Panc1 (cell line): Measurements from ENCODE around the gene NUPR1. TPM values are rescaled to one million over a fixed set of nuclear protein-coding genes. Genes with fewer than 3 reads are reported as not detected.

ENCODE experiments used
- ATAC-seq: fragments of 200-7000 bp; cut with Tn5 transposase; 2 replicates; pipeline ENCODE4 v1.9.1; 2020; ENCODE audit warnings: mild to moderate bottlenecking, moderate library complexity
- BruUV-seq: library from RNA; stranded (reverse); fragments of 400-500 nt; replicated peaks from 2 replicates; lab custom pipeline; 2021; lab: Mats Ljungman, UMichigan
- CTCF ChIA-PET: fragments of 300-600 bp; sonication (Branson Sonifier 250); formaldehyde crosslinking; loops from one replicate; lab custom pipeline; 2022; ENCODE audit warnings: antibody characterized with exemption; lab: Charles Lee
- POLR2A ChIA-PET: fragments of 300-600 bp; sonication (Branson Sonifier 250); formaldehyde crosslinking; loops from one replicate; lab custom pipeline; 2022; ENCODE audit warnings: antibody characterized with exemption; lab: Charles Lee
- DNase-seq: peaks from one replicate; pipeline ENCODE4 v3.0.0-alpha.2; 2010; ENCODE audit warnings: low read depth, low spot score
- H3K27ac ChIP-seq: 2 replicates; pipeline ENCODE4 v1.5.1; 2011; ENCODE audit warnings: mild to moderate bottlenecking, low read length, inconsistent platforms
- H3K27me3 ChIP-seq: fragments of 200-500 bp; sonication (Bioruptor generic); 2 replicates; pipeline ENCODE4 v1.6.0; 2014; ENCODE audit warnings: low read length, inconsistent platforms; ENCODE audit not compliant: control insufficient read depth, insufficient read depth
- H3K36me3 ChIP-seq: fragments of 200-500 bp; sonication (Bioruptor generic); 2 replicates; pipeline ENCODE4 v1.5.1; 2014; ENCODE audit warnings: inconsistent platforms, mild to moderate bottlenecking, low read length, moderate library complexity; ENCODE audit not compliant: control insufficient read depth, insufficient read depth
- H3K4me1 ChIP-seq: 2 replicates; pipeline ENCODE4 v1.5.1; 2011; ENCODE audit warnings: inconsistent platforms, mild to moderate bottlenecking, low read length, moderate library complexity; ENCODE audit not compliant: control insufficient read depth, insufficient read depth
- H3K4me3 ChIP-seq, 2 experiments: 2 replicates each; pipeline ENCODE4 v1.5.1; 2011 to 2012; ENCODE audit warnings: low read depth in 2 of 2, low read length in 2 of 2, mild to moderate bottlenecking in 2 of 2, inconsistent platforms in 1 of 2, moderate library complexity in 1 of 2
- H3K9me3 ChIP-seq: fragments of 200-500 bp; sonication (Bioruptor generic); 2 replicates; pipeline ENCODE4 v1.5.1; 2014; ENCODE audit warnings: low read depth, mild to moderate bottlenecking, inconsistent platforms, low read length, moderate library complexity; ENCODE audit not compliant: control insufficient read depth, insufficient read depth
- POLR2AphosphoS5 ChIP-seq: IDR thresholded peaks from 2 replicates; pipeline ENCODE4 v1.6.1; 2012; ENCODE audit warnings: mild to moderate bottlenecking, low read depth, low read length, moderate library complexity
- SIN3A ChIP-seq: IDR thresholded peaks from 2 replicates; pipeline ENCODE4 v1.6.1; 2012; ENCODE audit warnings: low read depth, mild to moderate bottlenecking, low read length, moderate library complexity, borderline replicate concordance; ENCODE audit not compliant: insufficient read depth
- TCF7L2 ChIP-seq: IDR thresholded peaks from 2 replicates; pipeline ENCODE4 v1.6.1; 2011; ENCODE audit warnings: mild to moderate bottlenecking, low read depth, low read length, inconsistent platforms
- in situ Hi-C: cut with HindIII; loops from 2 replicates; pipeline ENCODE4 v1.10.0; 2016; ENCODE audit warnings: low sequenced_read_pairs, low pct_unique_long_range_greater_than_20kb
- intact Hi-C: fragments of 100-400 bp; cut with micrococcal nuclease; formaldehyde crosslinking; loops from one replicate; pipeline ENCODE4 v1.10.0; 2022; ENCODE audit not compliant: unreplicated experiment
- total RNA-seq: library from RNA; stranded (reverse); gene quantifications from one replicate; pipeline ENCODE4 v1.2.1, GENCODE V29; 2021; ENCODE audit not compliant: unreplicated experiment
- TF ChIP-seq, protein P1 (sequence below), 2 experiments: IDR thresholded peaks; 2 replicates each; pipeline ENCODE4 v1.6.1; 2011 to 2012; ENCODE audit warnings: low read depth in 2 of 2, control low read depth in 1 of 2, low read length in 1 of 2, mild to moderate bottlenecking in 1 of 2, moderate library complexity in 1 of 2; ENCODE audit not compliant: insufficient read depth in 1 of 2
- TF ChIP-seq, protein P2 (sequence below): fragments of 450-650 bp; IDR thresholded peaks from 2 replicates; pipeline ENCODE4 v1.5.1; 2017; ENCODE audit warnings: mild to moderate bottlenecking

Gene NUPR1
- total RNA-seq, 1 experiment from 2014 or later: 79.7 TPM

DNA sequence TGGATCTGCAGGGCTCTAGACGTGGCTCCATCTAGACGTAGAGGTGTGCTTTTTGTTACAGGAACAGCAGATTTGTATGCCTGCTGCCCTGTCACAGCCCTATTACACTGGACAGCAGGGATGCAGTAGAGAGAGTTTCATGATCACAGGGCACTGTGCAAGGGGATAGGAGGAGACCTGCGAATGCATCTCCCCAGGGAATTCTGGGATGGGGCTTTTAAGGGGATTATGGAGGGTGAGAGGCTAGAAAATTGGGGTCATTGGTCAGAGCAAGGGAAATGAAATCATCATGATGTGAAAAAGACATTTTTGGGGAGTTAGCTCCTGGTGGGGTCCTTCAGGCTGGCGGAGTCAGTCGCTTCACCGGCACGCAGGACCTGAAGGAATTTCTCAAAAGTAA, 3.9 kb upstream of the NUPR1 start:
- Histone ChIP-seq H3K4me3 (no peak overlapping the region), H3K36me3 (no peaks in the 10 kb centered on the region), H3K9me3 (no peaks in the 10 kb centered on the region), H3K27ac (no peak overlapping the region), H3K4me1 (peaks cover 17% of the 10 kb centered on the region; the same call in 1 of the 2 replicates), H3K27me3 (no peaks in the 10 kb centered on the region)
- ATAC-seq: no peak
- CTCF ChIA-PET: no interaction called here
- TF ChIP-seq TCF7L2 (no peak), POLR2AphosphoS5 (no peak), SIN3A (no peak)
- TF ChIP-seq, protein P1, sequence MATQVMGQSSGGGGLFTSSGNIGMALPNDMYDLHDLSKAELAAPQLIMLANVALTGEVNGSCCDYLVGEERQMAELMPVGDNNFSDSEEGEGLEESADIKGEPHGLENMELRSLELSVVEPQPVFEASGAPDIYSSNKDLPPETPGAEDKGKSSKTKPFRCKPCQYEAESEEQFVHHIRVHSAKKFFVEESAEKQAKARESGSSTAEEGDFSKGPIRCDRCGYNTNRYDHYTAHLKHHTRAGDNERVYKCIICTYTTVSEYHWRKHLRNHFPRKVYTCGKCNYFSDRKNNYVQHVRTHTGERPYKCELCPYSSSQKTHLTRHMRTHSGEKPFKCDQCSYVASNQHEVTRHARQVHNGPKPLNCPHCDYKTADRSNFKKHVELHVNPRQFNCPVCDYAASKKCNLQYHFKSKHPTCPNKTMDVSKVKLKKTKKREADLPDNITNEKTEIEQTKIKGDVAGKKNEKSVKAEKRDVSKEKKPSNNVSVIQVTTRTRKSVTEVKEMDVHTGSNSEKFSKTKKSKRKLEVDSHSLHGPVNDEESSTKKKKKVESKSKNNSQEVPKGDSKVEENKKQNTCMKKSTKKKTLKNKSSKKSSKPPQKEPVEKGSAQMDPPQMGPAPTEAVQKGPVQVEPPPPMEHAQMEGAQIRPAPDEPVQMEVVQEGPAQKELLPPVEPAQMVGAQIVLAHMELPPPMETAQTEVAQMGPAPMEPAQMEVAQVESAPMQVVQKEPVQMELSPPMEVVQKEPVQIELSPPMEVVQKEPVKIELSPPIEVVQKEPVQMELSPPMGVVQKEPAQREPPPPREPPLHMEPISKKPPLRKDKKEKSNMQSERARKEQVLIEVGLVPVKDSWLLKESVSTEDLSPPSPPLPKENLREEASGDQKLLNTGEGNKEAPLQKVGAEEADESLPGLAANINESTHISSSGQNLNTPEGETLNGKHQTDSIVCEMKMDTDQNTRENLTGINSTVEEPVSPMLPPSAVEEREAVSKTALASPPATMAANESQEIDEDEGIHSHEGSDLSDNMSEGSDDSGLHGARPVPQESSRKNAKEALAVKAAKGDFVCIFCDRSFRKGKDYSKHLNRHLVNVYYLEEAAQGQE (IDR thresholded peaks at IDR 0.05; ENCODE audit: insufficient read depth in 1 of 2, low read depth in 2 of 2, low read length in 1 of 2): no peak
- TF ChIP-seq, protein P2, sequence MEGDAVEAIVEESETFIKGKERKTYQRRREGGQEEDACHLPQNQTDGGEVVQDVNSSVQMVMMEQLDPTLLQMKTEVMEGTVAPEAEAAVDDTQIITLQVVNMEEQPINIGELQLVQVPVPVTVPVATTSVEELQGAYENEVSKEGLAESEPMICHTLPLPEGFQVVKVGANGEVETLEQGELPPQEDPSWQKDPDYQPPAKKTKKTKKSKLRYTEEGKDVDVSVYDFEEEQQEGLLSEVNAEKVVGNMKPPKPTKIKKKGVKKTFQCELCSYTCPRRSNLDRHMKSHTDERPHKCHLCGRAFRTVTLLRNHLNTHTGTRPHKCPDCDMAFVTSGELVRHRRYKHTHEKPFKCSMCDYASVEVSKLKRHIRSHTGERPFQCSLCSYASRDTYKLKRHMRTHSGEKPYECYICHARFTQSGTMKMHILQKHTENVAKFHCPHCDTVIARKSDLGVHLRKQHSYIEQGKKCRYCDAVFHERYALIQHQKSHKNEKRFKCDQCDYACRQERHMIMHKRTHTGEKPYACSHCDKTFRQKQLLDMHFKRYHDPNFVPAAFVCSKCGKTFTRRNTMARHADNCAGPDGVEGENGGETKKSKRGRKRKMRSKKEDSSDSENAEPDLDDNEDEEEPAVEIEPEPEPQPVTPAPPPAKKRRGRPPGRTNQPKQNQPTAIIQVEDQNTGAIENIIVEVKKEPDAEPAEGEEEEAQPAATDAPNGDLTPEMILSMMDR: no peak
- in situ Hi-C loops: no loop called here
- BruUV-seq: no TSS peak
- POLR2A ChIA-PET: interaction anchor here (0.5 kb wide), 1 partner anchor 67 kb away, joined by 21 read pairs; the partner anchor contains the start of gene SULT1A1
- intact Hi-C loops: no loop called here
- no peak for DNase-seq

DNA sequence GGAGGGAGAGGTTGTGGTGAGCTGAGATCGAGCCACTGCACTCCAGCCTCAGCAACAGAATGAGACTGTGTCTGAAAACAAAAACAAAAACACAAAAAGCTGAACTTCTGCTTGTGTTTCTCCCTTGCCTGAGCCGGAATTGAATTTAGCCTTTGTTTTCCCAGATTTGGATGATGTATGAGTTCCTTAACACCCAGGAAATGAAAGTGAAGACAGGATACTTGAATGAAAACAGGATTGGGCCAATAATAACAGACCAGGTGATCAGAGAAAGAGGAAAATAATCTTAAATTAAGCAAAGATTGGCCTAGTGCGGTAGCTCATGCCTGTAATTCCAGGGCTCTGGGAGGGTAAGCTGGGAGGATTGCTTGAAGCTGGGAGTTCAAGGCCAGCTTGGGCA, 1.6 kb upstream of the NUPR1 start:
- BruUV-seq: no TSS peak
- H3K36me3 ChIP-seq: no peaks in the 10 kb centered on the region
- in situ Hi-C loops: no loop called here
- TF ChIP-seq, protein P1 (IDR thresholded peaks at IDR 0.05; ENCODE audit: insufficient read depth in 1 of 2, low read depth in 2 of 2, low read length in 1 of 2): no peak
- TF ChIP-seq, protein P2: no peak
- TF ChIP-seq SIN3A (no peak), POLR2AphosphoS5 (no peak), TCF7L2 (no peak)
- H3K27ac ChIP-seq: peak overlapping the region; percentile 88
- no peaks in the 10 kb centered on the region for H3K27me3 ChIP-seq
- H3K4me3 ChIP-seq: no peak overlapping the region
- no peak for DNase-seq
- intact Hi-C loops: no loop called here
- ChIA-PET POLR2A (no interaction called here), CTCF (no interaction called here)
- ATAC-seq: no peak
- H3K4me1 ChIP-seq: peaks cover 17% of the 10 kb centered on the region; the same call in 1 of the 2 replicates
- no peaks in the 10 kb centered on the region for H3K9me3 ChIP-seq
